Uterus (tissue), 4 donors: ENCODE measurements around the gene H6PD. TPM values are rescaled to one million over a fixed set of nuclear protein-coding genes. Genes with fewer than 3 reads are reported as not detected.

ENCODE experiments used
- DNase-seq, 2 donors: peaks; one replicate each; pipeline ENCODE4 v3.0.0-alpha.2; 2019 to 2020
- H3K27ac ChIP-seq, 2 donors: fragments of 200-600 bp; sonication (generic); 1 replicate in 1 of 2; 2 replicates in 1 of 2; pipeline ENCODE4 v1.5.1; 2016 to 2018
- H3K27me3 ChIP-seq, 2 donors: fragments of 200-600 bp; sonication (generic); one replicate each; pipeline ENCODE4 v1.5.1; 2018 to 2019; ENCODE audit warnings: control low read depth in 1 of 2
- H3K36me3 ChIP-seq, 2 donors: fragments of 200-600 bp; sonication (generic); one replicate each; pipeline ENCODE4 v1.5.1; 2019; ENCODE audit warnings: control low read depth in 1 of 2
- H3K4me1 ChIP-seq, 2 donors: fragments of 200-600 bp; sonication (generic); one replicate each; pipeline ENCODE4 v1.5.1; 2018 to 2019; ENCODE audit warnings: control low read depth in 1 of 2
- H3K4me3 ChIP-seq, 2 donors: fragments of 200-600 bp; sonication (generic); 1 replicate in 1 of 2; 2 replicates in 1 of 2; pipeline ENCODE4 v1.5.1; 2018 to 2019; ENCODE audit warnings: mild to moderate bottlenecking in 1 of 2
- H3K9me3 ChIP-seq, 2 donors: fragments of 200-600 bp; sonication (generic); one replicate each; pipeline ENCODE4 v1.5.1; 2019; ENCODE audit warnings: control low read depth in 1 of 2
- POLR2A ChIP-seq, 2 donors: fragments of 450-650 bp; IDR thresholded peaks; one replicate each; pipeline ENCODE4 v1.6.1; 2016; ENCODE audit warnings: antibody characterized with exemption in 2 of 2, mild to moderate bottlenecking in 1 of 2, moderate library complexity in 1 of 2
- intact Hi-C: fragments of 100-400 bp; cut with DNase I; formaldehyde crosslinking; loops from one replicate; pipeline ENCODE4 v1.15.1; 2023; ENCODE audit warnings: low total_unique reads
- total RNA-seq, 4 donors: library from RNA; depleted of rRNA in 3 of 4; stranded (reverse); fragments of >200 nt in 3 of 4; gene quantifications; one replicate each; pipeline versions ENCODE4 v1.1.0 to v1.2.4, GENCODE V29; 2014 to 2023
- TF ChIP-seq, protein P1 (sequence below), 4 experiments: fragments of 200-600 bp in 2 of 4; fragments of 450-650 bp in 2 of 4; sonication (generic) in 2 of 4; IDR thresholded peaks; one replicate each; pipeline ENCODE4 v1.5.1; 2016 to 2019; ENCODE audit warnings: antibody characterized with exemption in 4 of 4, mild to moderate bottlenecking in 2 of 4, moderate library complexity in 1 of 4
- donor health status: DM: yes; HTN: yes; CAD: no.

Gene H6PD
- total RNA-seq, 4 donors from 2014 or later = 28.4 to 107 (median 49.7) TPM

- H3K36me3 ChIP-seq = no peaks in the 10 kb centered on the region
- no peak for DNase-seq
These were observed 33.4 kb downstream of the H6PD start for GRCh38 chr1:9267827-9268581.

GRCh38 chr1:9269078-9269501, 34.5 kb downstream of the H6PD start:
- H3K4me3 ChIP-seq = no peak overlapping the region
- DNase-seq = no peak
- no peaks in the 10 kb centered on the region for H3K27me3 ChIP-seq
- H3K9me3 ChIP-seq = no peaks in the 10 kb centered on the region
- intact Hi-C loops = loop anchor here (5.0 kb wide), 1 partner anchor 223 kb away; no protein-coding TSS in a partner anchor
- no peaks in the 10 kb centered on the region for H3K36me3 ChIP-seq
- TF ChIP-seq POLR2A (IDR thresholded peaks at IDR 0.05) = no peak
- TF ChIP-seq, protein P1, sequence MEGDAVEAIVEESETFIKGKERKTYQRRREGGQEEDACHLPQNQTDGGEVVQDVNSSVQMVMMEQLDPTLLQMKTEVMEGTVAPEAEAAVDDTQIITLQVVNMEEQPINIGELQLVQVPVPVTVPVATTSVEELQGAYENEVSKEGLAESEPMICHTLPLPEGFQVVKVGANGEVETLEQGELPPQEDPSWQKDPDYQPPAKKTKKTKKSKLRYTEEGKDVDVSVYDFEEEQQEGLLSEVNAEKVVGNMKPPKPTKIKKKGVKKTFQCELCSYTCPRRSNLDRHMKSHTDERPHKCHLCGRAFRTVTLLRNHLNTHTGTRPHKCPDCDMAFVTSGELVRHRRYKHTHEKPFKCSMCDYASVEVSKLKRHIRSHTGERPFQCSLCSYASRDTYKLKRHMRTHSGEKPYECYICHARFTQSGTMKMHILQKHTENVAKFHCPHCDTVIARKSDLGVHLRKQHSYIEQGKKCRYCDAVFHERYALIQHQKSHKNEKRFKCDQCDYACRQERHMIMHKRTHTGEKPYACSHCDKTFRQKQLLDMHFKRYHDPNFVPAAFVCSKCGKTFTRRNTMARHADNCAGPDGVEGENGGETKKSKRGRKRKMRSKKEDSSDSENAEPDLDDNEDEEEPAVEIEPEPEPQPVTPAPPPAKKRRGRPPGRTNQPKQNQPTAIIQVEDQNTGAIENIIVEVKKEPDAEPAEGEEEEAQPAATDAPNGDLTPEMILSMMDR (IDR thresholded peaks at IDR 0.05) = no peak
- no peak overlapping the region for H3K27ac ChIP-seq
- H3K4me1 ChIP-seq = no peaks in the 10 kb centered on the region

More at GRCh38 chr1:9267827-9268581, 33.4 kb downstream of the H6PD start:
- Histone ChIP-seq H3K27me3 (no peaks in the 10 kb centered on the region), H3K27ac (no peak overlapping the region), H3K9me3 (no peaks in the 10 kb centered on the region), H3K4me1 (no peaks in the 10 kb centered on the region), H3K4me3 (no peak overlapping the region)
- TF ChIP-seq, protein P1 (IDR thresholded peaks at IDR 0.05) = no peak
- no peak for TF ChIP-seq POLR2A (IDR thresholded peaks at IDR 0.05)
- intact Hi-C loops = loop anchor here (5.0 kb wide), 1 partner anchor 224 kb away; no protein-coding TSS in a partner anchor

DNA sequence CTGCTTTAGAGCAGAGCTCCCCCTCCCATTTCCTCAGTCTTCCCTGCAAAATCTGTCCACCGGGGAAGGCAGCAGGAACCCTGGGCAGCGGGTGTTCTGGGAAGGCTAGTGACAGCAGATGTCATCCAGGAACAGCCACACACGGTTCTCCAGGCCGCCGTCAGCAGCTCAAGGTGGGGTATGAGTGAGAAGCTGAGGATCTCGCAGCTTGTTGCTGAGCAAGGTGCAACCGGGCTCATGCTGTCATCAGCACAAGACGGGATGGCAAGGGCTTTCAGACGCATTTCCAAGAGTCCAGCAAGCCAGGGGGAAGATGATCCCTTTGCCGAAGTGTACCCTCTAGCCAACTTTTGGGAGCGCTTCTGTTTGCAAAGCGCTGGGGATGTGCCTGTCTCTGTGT, 35.1 kb downstream of the H6PD start:
- Histone ChIP-seq H3K36me3 (no peaks in the 10 kb centered on the region), H3K27ac (no peak overlapping the region), H3K4me1 (no peaks in the 10 kb centered on the region), H3K4me3 (no peak overlapping the region), H3K9me3 (no peaks in the 10 kb centered on the region), H3K27me3 (no peaks in the 10 kb centered on the region)
- intact Hi-C loops = loop anchor here (5.0 kb wide), 1 partner anchor 223 kb away; no protein-coding TSS in a partner anchor
- DNase-seq = no peak
- TF ChIP-seq, protein P1 (IDR thresholded peaks at IDR 0.05) = no peak
- TF ChIP-seq POLR2A (IDR thresholded peaks at IDR 0.05) = no peak

- H3K9me3 ChIP-seq = no peaks in the 10 kb centered on the region
These were observed 35.8 kb downstream of the H6PD start for GRCh38 chr1:9270290-9270883.

More at GRCh38 chr1:9270290-9270883, 35.8 kb downstream of the H6PD start:
- Histone ChIP-seq H3K4me3 (no peak overlapping the region), H3K27me3 (no peaks in the 10 kb centered on the region), H3K36me3 (no peaks in the 10 kb centered on the region), H3K4me1 (no peaks in the 10 kb centered on the region), H3K27ac (no peak overlapping the region)
- no peak for DNase-seq
- TF ChIP-seq, protein P1 (IDR thresholded peaks at IDR 0.05) = no peak
- no peak for TF ChIP-seq POLR2A (IDR thresholded peaks at IDR 0.05)
- intact Hi-C loops = no loop called here
